GM12875 (cell line): Measurements from ENCODE around the gene FAM149B1.
"Not testable (repeated sequence)": the region's sequence is repeated elsewhere in the genome, so short reads cannot be mapped to it uniquely, and the experiment has no call there.

ENCODE experiments used
- H3K4me3 ChIP-seq: one replicate; pipeline ENCODE4 v1.5.1; 2011; ENCODE audit warnings: low read depth, low read length, control low read depth
- TF ChIP-seq, protein P1 (sequence below): IDR thresholded peaks from 2 replicates; pipeline ENCODE4 v1.5.1; 2011; ENCODE audit warnings: low read depth, mild to moderate bottlenecking, control low read depth, inconsistent platforms, low read length, moderate library complexity, borderline replicate concordance; ENCODE audit not compliant: insufficient read depth

Gene FAM149B1

DNA sequence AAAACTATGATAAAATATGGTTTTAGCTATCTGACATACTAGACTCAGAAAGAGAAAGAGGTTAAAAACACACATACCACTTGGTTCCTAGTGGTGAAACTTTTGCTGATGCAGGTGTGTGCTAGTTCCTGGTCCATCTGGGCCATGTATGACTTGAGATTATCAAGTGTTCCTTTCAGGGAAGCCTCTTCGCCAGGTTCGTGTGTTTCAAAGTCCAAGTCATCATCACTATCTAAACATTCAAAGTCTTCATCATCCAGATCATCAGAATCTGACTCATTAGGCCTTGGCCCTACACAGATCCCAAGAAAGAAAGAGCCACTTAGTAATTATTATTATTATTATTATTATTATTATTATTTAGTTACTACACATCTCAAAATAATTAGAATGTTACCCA lies 31.3 kb upstream of the FAM149B1 start:
- TF ChIP-seq, protein P1, sequence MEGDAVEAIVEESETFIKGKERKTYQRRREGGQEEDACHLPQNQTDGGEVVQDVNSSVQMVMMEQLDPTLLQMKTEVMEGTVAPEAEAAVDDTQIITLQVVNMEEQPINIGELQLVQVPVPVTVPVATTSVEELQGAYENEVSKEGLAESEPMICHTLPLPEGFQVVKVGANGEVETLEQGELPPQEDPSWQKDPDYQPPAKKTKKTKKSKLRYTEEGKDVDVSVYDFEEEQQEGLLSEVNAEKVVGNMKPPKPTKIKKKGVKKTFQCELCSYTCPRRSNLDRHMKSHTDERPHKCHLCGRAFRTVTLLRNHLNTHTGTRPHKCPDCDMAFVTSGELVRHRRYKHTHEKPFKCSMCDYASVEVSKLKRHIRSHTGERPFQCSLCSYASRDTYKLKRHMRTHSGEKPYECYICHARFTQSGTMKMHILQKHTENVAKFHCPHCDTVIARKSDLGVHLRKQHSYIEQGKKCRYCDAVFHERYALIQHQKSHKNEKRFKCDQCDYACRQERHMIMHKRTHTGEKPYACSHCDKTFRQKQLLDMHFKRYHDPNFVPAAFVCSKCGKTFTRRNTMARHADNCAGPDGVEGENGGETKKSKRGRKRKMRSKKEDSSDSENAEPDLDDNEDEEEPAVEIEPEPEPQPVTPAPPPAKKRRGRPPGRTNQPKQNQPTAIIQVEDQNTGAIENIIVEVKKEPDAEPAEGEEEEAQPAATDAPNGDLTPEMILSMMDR: no peak

DNA sequence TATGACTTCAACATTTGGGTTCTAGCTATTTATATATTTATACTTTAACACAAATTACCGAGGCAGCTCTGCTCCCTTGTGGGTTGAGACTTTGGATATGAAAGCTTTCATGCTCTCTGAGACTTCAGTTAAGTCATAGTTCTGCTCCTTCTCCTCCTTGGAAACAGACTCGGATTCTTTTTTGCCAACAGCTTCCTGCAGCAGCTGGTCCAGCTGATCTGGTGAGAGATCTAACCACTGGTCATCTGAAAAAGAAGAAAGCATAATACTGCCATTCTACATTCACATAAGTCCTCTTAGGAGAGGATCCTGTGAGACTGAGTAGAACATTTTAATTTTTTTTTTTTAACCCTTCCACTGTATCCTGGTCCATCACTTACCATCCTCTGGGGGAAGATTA lies 28.7 kb upstream of the FAM149B1 start:
- TF ChIP-seq, protein P1: no peak
- no peak overlapping the region for H3K4me3 ChIP-seq

More for the DNA sequence above, 31.3 kb upstream of the FAM149B1 start:
- no peak overlapping the region for H3K4me3 ChIP-seq

DNA sequence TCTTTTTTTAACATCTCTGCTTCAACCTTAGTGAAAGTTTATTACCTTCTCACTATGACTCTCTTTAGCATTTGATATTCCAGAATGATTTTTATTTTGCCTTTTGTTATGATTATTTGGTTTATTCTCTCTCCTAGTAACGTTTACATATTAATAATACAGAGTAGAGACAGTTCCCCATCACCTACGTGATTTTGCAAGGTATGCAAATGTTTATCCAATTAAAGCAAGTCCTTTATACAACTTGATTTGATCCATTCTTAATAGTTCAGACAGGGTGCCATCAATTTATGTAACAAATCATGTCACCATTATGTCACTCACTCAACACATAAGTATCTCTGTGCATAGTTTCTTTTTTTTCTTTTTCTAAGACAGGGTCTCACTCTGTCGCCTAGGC lies 26.3 kb upstream of the FAM149B1 start:
- no peak overlapping the region for H3K4me3 ChIP-seq
- TF ChIP-seq, protein P1: no peak

DNA sequence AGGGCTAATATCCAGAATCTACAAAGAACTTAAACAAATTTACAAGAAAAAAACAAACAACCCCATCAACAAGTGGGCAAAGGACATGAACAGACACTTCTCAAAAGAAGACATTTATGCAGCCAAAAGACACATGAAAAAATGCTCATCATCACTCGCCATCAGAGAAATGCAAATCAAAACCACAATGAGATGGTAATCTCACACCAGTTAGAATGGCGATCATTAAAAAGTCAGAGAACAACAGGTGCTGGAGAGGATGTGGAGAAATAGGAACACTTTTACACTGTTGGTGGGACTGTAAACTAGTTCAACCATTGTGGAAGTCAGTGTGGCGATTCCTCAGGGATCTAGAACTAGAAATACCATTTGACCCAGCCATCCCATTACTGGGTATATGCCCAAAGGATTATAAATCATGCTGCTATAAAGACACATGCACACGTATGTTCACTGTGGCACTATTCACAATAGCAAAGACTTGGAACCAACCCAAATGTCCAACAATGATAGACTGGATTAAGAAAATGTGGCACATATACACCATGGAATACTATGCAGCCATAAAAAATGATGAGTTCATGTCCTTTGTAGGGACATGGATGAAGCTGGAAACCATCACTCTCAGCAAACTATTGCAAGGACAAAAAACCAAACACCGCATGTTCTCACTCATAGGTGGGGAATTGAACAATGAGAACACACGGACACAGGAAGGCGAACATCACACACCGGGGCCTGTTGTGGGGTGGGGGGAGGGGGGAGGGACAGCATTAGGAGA lies 17.1 kb upstream of the FAM149B1 start:
- not testable (repeated sequence) for H3K4me3 ChIP-seq

DNA sequence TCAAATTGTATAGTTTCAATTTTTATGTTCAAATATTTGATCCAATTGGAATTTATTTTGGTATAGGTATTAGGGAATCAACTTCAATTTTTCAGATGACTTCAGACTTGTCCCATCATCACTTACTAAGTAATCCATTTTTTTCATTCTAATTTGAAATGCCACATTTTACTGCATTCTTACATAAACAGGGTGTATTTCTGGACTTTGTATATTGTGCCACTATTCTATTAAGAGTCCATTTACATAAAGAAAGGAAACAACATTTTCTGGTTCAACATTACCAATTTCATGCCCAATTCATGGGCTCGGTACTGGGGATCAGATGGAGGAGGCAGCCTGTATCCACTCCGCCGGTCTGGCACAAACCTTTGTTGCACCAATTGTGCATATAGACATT lies 15.9 kb upstream of the FAM149B1 start:
- TF ChIP-seq, protein P1: no peak
- H3K4me3 ChIP-seq: no peak overlapping the region

DNA sequence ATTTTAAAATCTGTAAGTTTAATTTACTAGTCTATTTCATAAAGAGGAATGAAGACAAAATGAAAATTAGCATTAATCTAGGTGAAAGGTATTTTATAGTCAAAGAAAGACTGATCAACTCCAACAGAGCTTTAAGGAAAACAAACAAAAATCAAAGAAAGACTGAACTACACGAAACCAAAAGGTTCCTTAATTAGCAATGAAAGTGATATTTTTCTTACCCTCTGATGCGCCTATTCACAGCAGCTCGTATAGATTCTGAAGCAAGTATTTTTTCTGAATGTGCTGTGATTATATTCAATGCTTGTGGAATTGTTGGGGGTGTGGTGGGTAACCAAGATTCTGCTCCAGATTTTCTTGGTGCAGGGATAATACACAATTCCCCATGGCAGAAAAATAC lies 11.9 kb upstream of the FAM149B1 start:
- TF ChIP-seq, protein P1: no peak
- no peak overlapping the region for H3K4me3 ChIP-seq

DNA sequence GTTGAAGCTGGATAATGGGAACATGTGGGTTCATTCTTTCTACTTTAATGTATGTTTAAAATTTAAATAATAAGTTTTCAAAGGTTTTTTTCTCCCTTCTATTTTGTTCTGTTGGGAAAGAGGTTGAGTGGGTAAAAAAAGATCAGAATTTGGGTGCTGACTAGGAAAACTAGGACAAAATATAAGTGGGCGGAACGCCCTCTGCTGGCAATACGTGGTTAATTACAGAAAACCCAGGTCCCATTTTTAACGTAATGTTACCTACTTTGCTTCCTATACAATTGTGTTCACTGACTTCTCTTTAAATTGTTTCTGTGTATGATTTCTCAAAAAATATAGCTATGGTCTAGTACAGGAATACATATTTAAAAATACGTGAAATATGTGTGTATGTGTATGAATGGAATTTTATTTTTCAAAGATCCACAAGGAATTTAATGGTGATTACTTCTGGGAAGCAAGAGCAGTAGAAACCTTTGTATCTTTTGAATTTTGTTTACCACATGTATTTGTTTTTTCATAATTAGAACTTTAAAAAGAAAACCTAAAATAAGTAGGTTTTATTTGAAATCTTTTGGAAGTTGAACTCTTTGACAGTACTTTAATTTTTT lies 8.8 kb upstream of the FAM149B1 start:
- TF ChIP-seq, protein P1: peak; percentile 54; the same call in 1 of the 2 replicates
- H3K4me3 ChIP-seq: no peak overlapping the region

DNA sequence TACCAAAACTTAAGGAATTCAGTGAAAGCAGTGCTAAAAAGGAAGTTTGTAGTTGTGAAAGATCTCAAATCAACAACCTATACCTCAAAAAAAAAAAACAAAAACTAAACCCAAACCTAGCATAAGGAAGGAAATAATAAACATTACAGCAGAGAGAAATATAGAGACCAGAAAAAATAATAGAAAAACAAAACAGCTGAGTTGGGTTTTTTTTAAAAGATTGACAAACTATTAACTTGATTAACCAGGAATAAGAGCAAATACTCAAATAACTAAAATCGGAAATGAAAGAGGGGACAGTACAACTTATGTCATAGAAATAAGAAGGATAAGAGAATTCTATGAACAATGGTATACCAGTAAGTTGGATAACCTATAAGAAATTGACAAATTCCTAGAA lies 6.8 kb upstream of the FAM149B1 start:
- TF ChIP-seq, protein P1: no peak
- no peak overlapping the region for H3K4me3 ChIP-seq
